K562 (cell line): Measurements from ENCODE around the gene GHRH. TPM values are rescaled to one million over a fixed set of nuclear protein-coding genes. Genes with fewer than 3 reads are reported as not detected.

Experiments
- ATAC-seq: fragments of 200-7000 bp; cut with Tn5 transposase; 3 replicates; pipeline ENCODE4 v1.9.1; 2020; ENCODE audit warnings: moderate library complexity
- BruUV-seq: library from RNA; stranded (reverse); fragments of 400-500 nt; replicated peaks from 2 replicates; lab custom pipeline; 2021; lab: Mats Ljungman, UMichigan
- CTCF ChIA-PET: fragments of 300-600 bp; formaldehyde crosslinking; extraction: SDS; loops from one replicate; lab custom pipeline; 2021; ENCODE audit warnings: low intra/inter-chr PET ratio; lab: Yijun Ruan, JAX
- POLR2A ChIA-PET: fragments of 300-600, 350-650 bp; sonication (Branson Sonifier 250); formaldehyde crosslinking; extraction: SDS; loops from one replicate; lab custom pipeline; 2021; ENCODE audit warnings: antibody characterized with exemption, inconsistent platforms; lab: Yijun Ruan, JAX
- DNase-seq, 4 experiments: peaks; one replicate each; pipeline versions ENCODE4 v3.0.0 to v3.0.0-alpha.2; 2011 to 2018; ENCODE audit warnings: low spot score in 3 of 4, mixed read lengths in 3 of 4; ENCODE audit errors: extremely low read depth in 1 of 4
- FAIRE-seq: peaks from 2 replicates; lab custom pipeline; 2011; peaks lifted over from hg19 to GRCh38; lab: Jason Lieb, UNC
- H2AFZ ChIP-seq: 2 replicates; pipeline ENCODE4 v1.6.0; 2011; ENCODE audit warnings: low read depth, low read length, control low read depth, inconsistent platforms
- H3K27ac ChIP-seq: fragments of 200-600 bp; 3 replicates; pipeline ENCODE4 v1.8.0; 2011; ENCODE audit warnings: low read depth, mild to moderate bottlenecking, control low read depth, inconsistent platforms, low read length, moderate library complexity, mixed read lengths; ENCODE audit errors: extremely low read depth
- H3K27me3 ChIP-seq, 2 experiments: fragments of 300-600 bp in 1 of 2; 2 replicates in 1 of 2; 3 replicates in 1 of 2; pipeline versions ENCODE4 v1.6.0 to v1.8.0; 2011; ENCODE audit warnings: inconsistent platforms in 2 of 2, low read length in 2 of 2, mild to moderate bottlenecking in 1 of 2, mixed read lengths in 1 of 2, moderate library complexity in 1 of 2; ENCODE audit not compliant: control insufficient read depth in 2 of 2, insufficient read depth in 2 of 2
- H3K36me3 ChIP-seq: fragments of 300-600 bp; 3 replicates; pipeline ENCODE4 v1.8.0; 2011; ENCODE audit warnings: mild to moderate bottlenecking, low read length, inconsistent platforms; ENCODE audit not compliant: control insufficient read depth, insufficient read depth
- H3K4me1 ChIP-seq, 2 experiments: fragments of 200-600 bp in 1 of 2; replicated peaks in 1 of 2; 2 replicates in 1 of 2; 3 replicates in 1 of 2; pipeline versions ENCODE4 v1.5.1 to v1.8.0; 2011; ENCODE audit warnings: inconsistent platforms in 2 of 2, low read length in 2 of 2, mild to moderate bottlenecking in 1 of 2, mixed read lengths in 1 of 2, moderate library complexity in 1 of 2; ENCODE audit not compliant: control insufficient read depth in 2 of 2, insufficient read depth in 2 of 2
- H3K4me2 ChIP-seq: 2 replicates; pipeline ENCODE4 v1.6.1; 2011; ENCODE audit warnings: low read length, control low read depth, inconsistent platforms, mixed read lengths; ENCODE audit not compliant: insufficient read depth
- H3K4me3 ChIP-seq: fragments of 200-600 bp; sonication (generic), shearing (Covaris generic); 2 replicates; pipeline ENCODE4 v1.5.1; 2016; ENCODE audit warnings: control low read depth, inconsistent platforms
- H3K79me2 ChIP-seq: fragments of 200-600 bp; 3 replicates; pipeline ENCODE4 v1.8.0; 2011; ENCODE audit warnings: low read length, inconsistent platforms; ENCODE audit not compliant: control insufficient read depth, insufficient read depth
- H3K9ac ChIP-seq, 2 experiments: 2 replicates each; pipeline versions ENCODE4 v1.6.0 to v1.6.1; 2011; ENCODE audit warnings: low read depth in 2 of 2, low read length in 2 of 2, control low read depth in 1 of 2, inconsistent platforms in 1 of 2, mild to moderate bottlenecking in 1 of 2, mixed read lengths in 1 of 2; ENCODE audit not compliant: insufficient read depth in 1 of 2
- H3K9me1 ChIP-seq: one replicate; pipeline ENCODE4 v1.6.0; 2011; ENCODE audit warnings: inconsistent platforms, mild to moderate bottlenecking, low read length, moderate library complexity; ENCODE audit not compliant: control insufficient read depth, insufficient read depth
- H3K9me3 ChIP-seq: replicated peaks from 2 replicates; pipeline ENCODE4 v1.5.1; 2011; ENCODE audit warnings: low read depth, low read length, inconsistent platforms; ENCODE audit not compliant: control insufficient read depth, insufficient read depth
- H4K20me1 ChIP-seq: replicated peaks from 2 replicates; pipeline ENCODE4 v1.6.1; 2011; ENCODE audit warnings: low read length, inconsistent platforms, mixed read lengths; ENCODE audit not compliant: control insufficient read depth, insufficient read depth
- BHLHE40 ChIP-seq: IDR thresholded peaks from 2 replicates; pipeline ENCODE4 v1.6.1; 2011; ENCODE audit warnings: low read length, improper control_type of control experiment
- SMARCA4 ChIP-seq: fragments of 450-650 bp; IDR thresholded peaks from 2 replicates; pipeline ENCODE4 v1.6.1; 2016
- ZNF124 ChIP-seq: sonication (generic); formaldehyde crosslinking; IDR thresholded peaks from 2 replicates; pipeline ENCODE4 v1.8.1; 2022; ENCODE audit warnings: missing genetic modification reagents
- WGBS: fragments of 100-300 bp; shearing (Covaris generic); methylation state at CpG from one replicate; pipeline ENCODE4 v1.1.6; 2016; ENCODE audit warnings: low coverage, mixed read lengths; ENCODE audit not compliant: insufficient coverage; ENCODE audit errors: missing lambda C conversion rate; 5-methylcytosine and 5-hydroxymethylcytosine counted together
- in situ Hi-C: fragments of 300-500 bp; cut with MboI; formaldehyde crosslinking; loops from 4 replicates; pipeline ENCODE4 v1.15.0; 2018; ENCODE audit warnings: inconsistent platforms, mixed read lengths
- intact Hi-C: fragments of 100-400 bp; cut with micrococcal nuclease; formaldehyde crosslinking; loops from 2 replicates; pipeline ENCODE4 v1.14.2; 2022
- polyA plus RNA-seq, 8 experiments: library from polyadenylated mRNA; depleted of rRNA in 4 of 8; stranded (reverse) in 5 of 8; unstranded in 3 of 8; fragments of >200 nt; fragmentation: Nextera tagmentation in 2 of 8; fragmentation: Illumina TruSeq in 1 of 8; extraction: Ambion mirVana in 2 of 8; extraction: Trizol in 1 of 8; gene quantifications; 2 replicates each; pipeline versions ENCODE4 v1.2.1 to v1.2.3, GENCODE V29; 2011 to 2014; ENCODE audit warnings: inconsistent platforms in 1 of 8, missing spikeins in 1 of 8
- total RNA-seq, 7 experiments: library from RNA; depleted of rRNA in 6 of 7; stranded (reverse); fragments of >200 nt in 6 of 7; fragmentation: Illumina TruSeq in 2 of 7; extraction: Trizol in 2 of 7; gene quantifications; 2 replicates each; pipeline versions ENCODE4 v1.2.1 to v1.2.3, GENCODE V29; 2011 to 2021; ENCODE audit warnings: low replicate concordance in 1 of 7

The GHRH gene
- total and polyA plus RNA-seq, 9 of the 15 experiments (the other 6 are each of a cell fraction or from before 2014, with no cell fraction given): not detected

DNA sequence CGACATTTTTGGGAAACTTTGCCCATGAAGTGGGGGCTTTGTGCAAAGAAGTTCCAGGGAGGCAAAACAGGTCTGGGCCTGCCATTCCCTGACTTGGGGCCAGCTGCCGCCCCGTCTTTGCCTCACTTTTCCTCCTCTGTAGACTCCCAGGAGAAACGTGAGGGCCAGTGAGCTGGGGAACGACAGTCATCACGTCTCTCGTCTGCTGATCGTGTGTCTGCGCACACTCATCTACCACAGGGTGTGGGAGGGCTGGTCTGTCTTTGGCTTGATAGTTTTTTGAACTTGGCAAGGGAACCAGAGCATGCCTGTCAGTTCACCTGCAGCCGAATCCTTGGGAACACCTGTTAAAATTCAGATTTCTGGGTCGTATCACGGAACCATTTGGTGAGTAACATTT, 8.5 kb downstream of the GHRH start:
- Histone ChIP-seq H3K27ac (no peak overlapping the region), H3K79me2 (no peaks in the 10 kb centered on the region), H3K4me2 (no peak overlapping the region), H3K27me3 (peaks cover 22 to 49% of the 10 kb centered on the region in 2 experiments), H3K4me3 (no peak overlapping the region), H3K36me3 (no peaks in the 10 kb centered on the region), H4K20me1 (peaks cover 4% of the 10 kb centered on the region; the same call in 1 of the 2 replicates), H3K9me1 (no peaks in the 10 kb centered on the region), H3K9ac (no peak overlapping the region)
- ATAC-seq: no peak
- in situ Hi-C loops: loop anchor here (10.0 kb wide), 1 partner anchor 282 kb away; no protein-coding TSS in a partner anchor
- no TSS peak for BruUV-seq
- TF ChIP-seq BHLHE40 (peak; percentile 28; the same call in 1 of the 2 replicates), SMARCA4 (no peak)
- TF ChIP-seq, all 486 proteins: peak for 1
- H2AFZ ChIP-seq: 0 out of 2 replicates have a peak overlapping the region, but pooled peaks have one; percentile 9
- H3K9me3 ChIP-seq: no peaks in the 10 kb centered on the region
- FAIRE-seq (no peak), DNase-seq (no peak)
- H3K4me1 ChIP-seq: peaks cover 0 to 7% of the 10 kb centered on the region in 2 experiments; a peak in 2 of 5 replicates
- CTCF ChIA-PET: no interaction called here
- POLR2A ChIA-PET: interaction anchor here (0.6 kb wide), 1 partner anchor 20 kb away, joined by 3 read pairs; no protein-coding TSS in a partner anchor
- intact Hi-C loops: no loop called here
- WGBS: 5% methylated on average over 12 of the region's 12 CpGs

DNA sequence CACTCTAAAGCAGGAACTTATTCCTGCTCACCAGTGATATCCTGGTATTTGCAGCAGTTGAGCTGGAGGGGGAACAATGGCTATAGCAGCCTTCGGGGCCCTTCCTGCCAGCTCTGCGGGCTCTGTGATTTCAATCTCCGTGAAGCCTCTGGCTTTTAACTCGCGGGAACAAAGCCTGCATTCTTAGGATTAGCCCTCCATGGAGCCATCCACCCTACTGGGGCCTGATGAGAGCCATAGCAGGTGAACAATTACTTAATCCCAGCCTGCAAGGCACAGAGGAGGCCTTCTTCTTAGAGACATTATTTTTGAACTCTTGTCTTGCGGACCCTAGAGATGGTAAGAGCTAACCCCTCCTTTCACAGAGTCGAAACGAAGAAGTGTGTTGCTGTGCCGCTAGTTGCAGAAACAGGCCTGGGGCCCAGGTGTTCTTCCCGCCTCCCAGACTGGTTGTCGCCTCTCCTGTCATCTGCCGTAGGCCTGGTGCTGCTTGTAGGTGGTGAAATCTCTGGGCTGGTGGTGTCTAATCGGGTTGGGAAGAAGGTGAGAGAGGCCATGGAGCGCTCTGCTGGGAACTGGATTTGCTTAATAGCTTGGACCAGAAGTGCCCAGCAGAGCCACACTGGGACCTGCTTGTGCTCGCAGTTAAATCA, 9.7 kb downstream of the GHRH start:
- intact Hi-C loops: no loop called here
- Histone ChIP-seq H3K4me1 (peaks cover 0 to 4% of the 10 kb centered on the region in 2 experiments; a peak in 2 of 5 replicates), H3K9me1 (no peaks in the 10 kb centered on the region), H3K4me2 (no peak overlapping the region), H2AFZ (no peak overlapping the region), H3K27ac (no peak overlapping the region), H3K9ac (no peak overlapping the region), H3K27me3 (peaks cover 19 to 43% of the 10 kb centered on the region in 2 experiments), H3K36me3 (no peaks in the 10 kb centered on the region), H3K9me3 (no peaks in the 10 kb centered on the region), H3K79me2 (no peaks in the 10 kb centered on the region), H4K20me1 (peaks cover 4% of the 10 kb centered on the region; the same call in 1 of the 2 replicates), H3K4me3 (no peak overlapping the region)
- 22% methylated on average over 15 of the region's 15 CpGs for WGBS
- FAIRE-seq: no peak
- no TSS peak for BruUV-seq
- DNase-seq: no peak
- ChIA-PET CTCF (no interaction called here), POLR2A (no interaction called here)
- in situ Hi-C loops: loop anchor here (10.0 kb wide), 1 partner anchor 283 kb away; no protein-coding TSS in a partner anchor
- ATAC-seq: no peak
- no peak for TF ChIP-seq ZNF124 (CRISPR knock-in tag)
